HepG2 (cell line): ENCODE data around the gene C11orf68. TPM values are rescaled to one million over a fixed set of nuclear protein-coding genes. Genes with fewer than 3 reads are reported as not detected.
A peak's percentile ranks its signal among the peaks of the same experiment; 100 is the strongest.

ENCODE experiments used
- CENPT ChIP-seq: sonication (generic); formaldehyde crosslinking; IDR thresholded peaks from 2 replicates; pipeline ENCODE4 v1.8.0; 2022; ENCODE audit warnings: low read depth, mild to moderate bottlenecking, moderate library complexity, missing genetic modification reagents
- FLYWCH1 ChIP-seq: sonication (generic); formaldehyde crosslinking; IDR thresholded peaks from 2 replicates; pipeline ENCODE4 v1.8.1; 2023; ENCODE audit warnings: mild to moderate bottlenecking, missing genetic modification reagents
- FOXK1 ChIP-seq: sonication (generic); formaldehyde crosslinking; IDR thresholded peaks from 2 replicates; pipeline ENCODE4 v1.4.0; 2020; ENCODE audit warnings: low read depth, missing genetic modification reagents, borderline replicate concordance
- FOXP4 ChIP-seq: sonication (generic); formaldehyde crosslinking; IDR thresholded peaks from 2 replicates; pipeline ENCODE4 v1.4.0; 2020; ENCODE audit warnings: missing genetic modification reagents
- HDAC6 ChIP-seq: fragments of 200-600 bp; sonication (generic); IDR thresholded peaks from 2 replicates; pipeline ENCODE4 v1.7.0; 2017; ENCODE audit warnings: mild to moderate bottlenecking, antibody characterized with exemption, low read length, low read depth
- KLF15 ChIP-seq: sonication (generic); formaldehyde crosslinking; IDR thresholded peaks from 2 replicates; pipeline ENCODE4 v1.8.1; 2023; ENCODE audit warnings: borderline replicate concordance, mild to moderate bottlenecking, inconsistent platforms, missing genetic modification reagents, mixed read lengths
- MEIS1 ChIP-seq: sonication (generic); formaldehyde crosslinking; IDR thresholded peaks from 2 replicates; pipeline ENCODE4 v1.9.0; 2021; ENCODE audit warnings: mild to moderate bottlenecking, missing genetic modification reagents, moderate library complexity, borderline replicate concordance
- PHF20 ChIP-seq: sonication (generic); formaldehyde crosslinking; IDR thresholded peaks from 2 replicates; pipeline ENCODE4 v1.5.0; 2020; ENCODE audit warnings: mild to moderate bottlenecking, missing genetic modification reagents
- PLSCR1 ChIP-seq: sonication (generic); formaldehyde crosslinking; IDR thresholded peaks from 2 replicates; pipeline ENCODE4 v1.5.0; 2020; ENCODE audit warnings: missing genetic modification reagents, mild to moderate bottlenecking, borderline replicate concordance
- POLR2AphosphoS2 ChIP-seq: IDR thresholded peaks from 2 replicates; pipeline ENCODE4 v1.6.1; 2011; ENCODE audit warnings: low read depth, low read length, improper control_type of control experiment
- POLR2G ChIP-seq: fragments of 200-400 bp; formaldehyde crosslinking; IDR thresholded peaks from 2 replicates; pipeline ENCODE4 v1.6.1; 2018; ENCODE audit warnings: mild to moderate bottlenecking, low read depth, low read length, moderate library complexity
- RARG ChIP-seq: sonication (generic); formaldehyde crosslinking; IDR thresholded peaks from 2 replicates; pipeline ENCODE4 v1.4.0; 2020; ENCODE audit warnings: low read depth, mild to moderate bottlenecking, missing genetic modification reagents
- RBM39 ChIP-seq: fragments of 200-400 bp; formaldehyde crosslinking; IDR thresholded peaks from one replicate; pipeline ENCODE4 v1.6.1; 2018; ENCODE audit warnings: antibody characterized with exemption, mild to moderate bottlenecking, low read depth, low read length; ENCODE audit not compliant: poor library complexity, severe bottlenecking
- SAFB2 ChIP-seq: sonication (generic); formaldehyde crosslinking; IDR thresholded peaks from 2 replicates; pipeline ENCODE4 v1.5.1; 2020; ENCODE audit warnings: missing genetic modification reagents, low read depth, mild to moderate bottlenecking, borderline replicate concordance
- ZBTB43 ChIP-seq: sonication (generic); formaldehyde crosslinking; conservative IDR thresholded peaks from 2 replicates; pipeline ENCODE4 v1.4.0; 2020; ENCODE audit warnings: missing genetic modification reagents
- ZFP82 ChIP-seq: sonication (generic); formaldehyde crosslinking; IDR thresholded peaks from 2 replicates; pipeline ENCODE4 v1.5.1; 2020; ENCODE audit warnings: mild to moderate bottlenecking, missing genetic modification reagents, borderline replicate concordance
- ZNF468 ChIP-seq: sonication (generic); formaldehyde crosslinking; IDR thresholded peaks from 2 replicates; pipeline ENCODE4 v1.8.0; 2022; ENCODE audit warnings: mild to moderate bottlenecking, moderate library complexity, missing genetic modification reagents
- ZNF513 ChIP-seq: sonication (generic); formaldehyde crosslinking; conservative IDR thresholded peaks from 2 replicates; pipeline ENCODE4 v1.5.0; 2020; ENCODE audit warnings: missing genetic modification reagents
- ZNF546 ChIP-seq: sonication (generic); formaldehyde crosslinking; conservative IDR thresholded peaks from 2 replicates; pipeline ENCODE4 v1.8.1; 2023; ENCODE audit warnings: mild to moderate bottlenecking, missing genetic modification reagents
- ZNF572 ChIP-seq: sonication (generic); formaldehyde crosslinking; IDR thresholded peaks from 2 replicates; pipeline ENCODE4 v1.5.1; 2020; ENCODE audit warnings: mild to moderate bottlenecking, missing genetic modification reagents
- ZNF800 ChIP-seq: sonication (generic); formaldehyde crosslinking; IDR thresholded peaks from 2 replicates; pipeline ENCODE4 v1.4.0; 2020; ENCODE audit warnings: missing genetic modification reagents
- ZSCAN30 ChIP-seq: sonication (generic); formaldehyde crosslinking; IDR thresholded peaks from 2 replicates; pipeline ENCODE4 v1.5.0; 2020; ENCODE audit warnings: mild to moderate bottlenecking, missing genetic modification reagents
- polyA plus RNA-seq, 8 experiments: library from polyadenylated mRNA; depleted of rRNA in 3 of 8; stranded (reverse) in 7 of 8; unstranded in 1 of 8; fragments of >200 nt; fragmentation: Illumina TruSeq in 4 of 8; extraction: Trizol in 4 of 8; gene quantifications; 2 replicates each; pipeline versions ENCODE4 v1.2.1 to v1.2.3, GENCODE V29; 2011 to 2016; ENCODE audit warnings: low read depth in 4 of 8, missing spikeins in 1 of 8, mixed read lengths in 1 of 8; ENCODE audit not compliant: insufficient read depth in 1 of 8
- total RNA-seq, 5 experiments: library from RNA; depleted of rRNA; stranded (reverse); fragments of >200 nt; fragmentation: Illumina TruSeq; extraction: Trizol; gene quantifications; 2 replicates each; pipeline ENCODE4 v1.2.3, GENCODE V29; 2016; ENCODE audit warnings: low read depth in 1 of 5

Gene C11orf68
- total and polyA plus RNA-seq, 2 of the 13 experiments (the other 11 are each of a cell fraction or from before 2014, with no cell fraction given) = 8.4 to 28.3 TPM

GRCh38 chr11:65919141-65919572 is 295 bp upstream of the C11orf68 start, which contains the start of gene DRAP1 (continued):
- TF ChIP-seq RARG (CRISPR knock-in tag) = no peak
- TF ChIP-seq SAFB2 (CRISPR knock-in tag) = no peak; the same call in 1 of the 2 replicates
- no peak for TF ChIP-seq POLR2AphosphoS2
- TF ChIP-seq HDAC6 = no peak
- no peak for TF ChIP-seq PLSCR1 (CRISPR knock-in tag)
- no peak for TF ChIP-seq RBM39
- TF ChIP-seq ZFP82 (CRISPR knock-in tag) = no peak
- TF ChIP-seq KLF15 (CRISPR knock-in tag) = peak; percentile 92; the same call in 1 of the 2 replicates
- peak; percentile 61 for TF ChIP-seq POLR2G
- TF ChIP-seq ZNF546 (CRISPR knock-in tag) = peak; percentile 80
- TF ChIP-seq MEIS1 (CRISPR knock-in tag) = no peak
- no peak for TF ChIP-seq ZNF800 (CRISPR knock-in tag)
- TF ChIP-seq ZSCAN30 = peak; percentile 41; the same call in 1 of the 2 replicates
- peak; percentile 47; the same call in 1 of the 2 replicates for TF ChIP-seq PHF20 (CRISPR knock-in tag)
- TF ChIP-seq ZBTB43 (CRISPR knock-in tag) = peak; percentile 78; the same call in 1 of the 2 replicates
- no peak for TF ChIP-seq ZNF572 (CRISPR knock-in tag)
- no peak for TF ChIP-seq FLYWCH1 (CRISPR knock-in tag)
- peak; percentile 73; the same call in 1 of the 2 replicates for TF ChIP-seq FOXK1 (CRISPR knock-in tag)
- TF ChIP-seq CENPT (CRISPR knock-in tag) = no peak; the same call in 1 of the 2 replicates
- TF ChIP-seq FOXP4 (CRISPR knock-in tag) = peak; percentile 57; the same call in 1 of the 2 replicates
- no peak for TF ChIP-seq ZNF468 (CRISPR knock-in tag)
- no peak for TF ChIP-seq ZNF513 (CRISPR knock-in tag)
